GM18867 (cell line): ENCODE data around the gene KCNQ5.

Source experiments
- ATAC-seq: cut with Tn5 transposase; IDR thresholded peaks from one replicate; pipeline ENCODE4 v1.9.1; 2021; ENCODE audit warnings: mild to moderate bottlenecking, moderate library complexity; ENCODE audit not compliant: unreplicated experiment

The KCNQ5 gene

GRCh38 chr6:72943699-72944098 is 321.8 kb downstream of the KCNQ5 start:
- ATAC-seq, result no peak

DNA sequence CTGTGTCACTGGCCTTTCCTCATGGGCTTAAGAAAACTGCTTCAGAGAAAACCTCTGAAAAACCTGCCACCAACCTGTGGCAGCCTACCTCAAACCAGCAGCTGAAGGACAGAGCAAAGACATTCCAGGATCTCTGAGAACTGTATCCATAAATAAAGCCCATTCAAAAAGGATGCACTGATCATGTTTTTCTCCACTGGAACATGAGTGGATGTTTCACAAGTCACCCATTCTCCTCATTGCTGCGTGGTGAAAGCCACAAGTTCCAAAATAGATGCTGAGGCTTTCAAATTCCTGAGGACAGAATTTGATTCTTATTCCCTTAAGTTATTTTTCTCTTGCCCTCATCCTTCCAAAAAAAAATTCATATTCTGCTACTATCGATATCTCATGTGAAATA is 322.8 kb downstream of the KCNQ5 start:
- no peak for ATAC-seq

DNA sequence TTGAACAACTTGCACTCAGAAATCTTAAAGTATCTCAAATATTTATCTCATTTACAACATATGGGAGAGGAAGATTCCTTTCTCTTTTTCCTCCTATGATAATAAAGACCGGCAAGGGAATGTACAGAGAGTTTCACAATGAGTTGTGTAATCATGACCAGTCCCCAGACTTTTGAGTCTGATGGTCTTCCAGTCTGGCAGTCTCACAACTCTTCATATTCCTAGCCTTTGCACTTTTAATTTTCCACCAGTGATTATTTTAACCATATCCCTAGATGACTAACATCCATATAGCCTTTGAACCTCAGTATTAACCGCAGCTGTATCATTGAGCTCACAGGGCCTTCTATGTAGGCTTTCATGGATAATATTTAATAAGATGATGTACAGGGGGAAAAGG is 324.9 kb downstream of the KCNQ5 start:
- ATAC-seq, result no peak

GRCh38 chr6:72947534-72947933 is 325.7 kb downstream of the KCNQ5 start:
- ATAC-seq, result no peak

GRCh38 chr6:72948153-72948552 is 326.3 kb downstream of the KCNQ5 start:
- no peak for ATAC-seq

DNA sequence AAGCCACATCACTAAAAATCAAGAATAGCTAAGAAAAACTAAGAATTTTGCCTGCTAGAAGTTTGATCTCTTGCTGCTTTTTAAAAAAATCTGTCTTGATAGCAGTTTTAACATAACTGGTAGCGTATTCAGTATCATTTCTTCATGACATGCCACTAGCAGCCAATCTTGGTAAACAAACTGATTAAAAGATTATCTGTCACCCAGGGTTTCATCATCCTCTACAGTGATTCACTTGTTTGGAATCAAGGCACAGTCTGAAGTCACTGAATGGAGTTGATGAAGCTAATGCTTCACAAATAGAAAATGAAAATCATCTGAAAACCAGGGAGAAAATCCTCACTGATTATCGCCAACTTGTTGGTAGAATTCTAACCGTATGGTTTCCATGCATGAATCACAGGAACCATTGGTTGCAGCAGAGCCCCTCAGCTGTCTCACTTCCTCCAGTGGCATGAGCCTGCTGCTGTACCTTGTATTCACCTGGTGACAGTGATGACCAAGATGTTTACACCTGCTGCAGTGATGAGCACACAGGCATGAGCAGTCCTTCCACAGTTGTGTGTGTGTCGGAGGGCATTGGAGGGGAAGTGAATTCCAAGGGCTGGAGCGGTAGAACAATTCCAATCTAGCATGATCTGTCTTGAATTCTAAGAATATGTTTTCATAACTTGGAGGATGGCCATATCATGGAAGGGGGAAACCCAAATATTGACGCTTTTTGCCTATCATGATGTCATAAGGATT is 328.4 kb downstream of the KCNQ5 start:
- ATAC-seq, result no peak

- ATAC-seq, result no peak
Measured at GRCh38 chr6:72952808-72953630, 331.2 kb downstream of the KCNQ5 start.

- ATAC-seq, result no peak
Measured at GRCh38 chr6:72953971-72954381, 332.1 kb downstream of the KCNQ5 start.

GRCh38 chr6:72954716-72955115 is 332.9 kb downstream of the KCNQ5 start:
- ATAC-seq, result no peak

DNA sequence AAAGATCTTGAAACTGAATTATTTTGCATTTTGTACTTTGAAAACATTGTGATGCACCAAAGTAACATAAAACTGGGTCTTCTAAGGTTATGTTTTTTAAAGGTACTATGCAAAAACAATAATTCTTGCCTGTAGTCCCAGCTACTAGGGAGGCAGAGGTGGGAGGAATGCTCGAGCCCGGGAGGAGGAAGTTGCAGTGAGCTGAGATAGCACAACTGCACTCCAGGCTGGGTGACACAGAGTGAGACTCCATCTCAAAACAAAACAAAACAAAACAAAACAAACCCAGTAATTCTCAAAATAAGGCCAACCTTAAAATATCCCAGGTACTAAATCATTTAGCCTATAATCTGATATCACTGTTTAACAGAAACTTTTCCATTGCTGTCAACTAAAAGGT is 333.8 kb downstream of the KCNQ5 start:
- no peak for ATAC-seq

DNA sequence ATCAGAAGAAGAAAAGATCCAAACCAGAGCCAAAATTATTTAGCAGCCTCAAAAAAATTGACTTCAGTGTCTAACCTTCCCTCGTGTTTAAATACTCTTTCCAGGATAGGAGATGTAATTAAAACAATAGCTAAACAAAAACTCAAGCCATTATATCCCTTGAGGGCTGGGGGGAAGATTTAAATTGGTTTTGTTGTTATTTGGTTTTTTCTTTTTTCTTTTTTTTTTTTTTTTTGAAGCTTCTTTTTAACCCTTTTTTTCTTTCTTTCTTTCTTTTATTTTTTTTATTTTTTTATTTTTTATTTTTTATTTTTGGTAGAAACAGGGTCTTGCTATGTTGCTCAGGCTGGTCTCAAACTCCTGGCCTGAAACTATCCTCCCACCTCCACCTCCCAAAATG is 334.4 kb downstream of the KCNQ5 start:
- no peak for ATAC-seq

GRCh38 chr6:72959821-72960220 is 338.0 kb downstream of the KCNQ5 start:
- no peak for ATAC-seq

DNA sequence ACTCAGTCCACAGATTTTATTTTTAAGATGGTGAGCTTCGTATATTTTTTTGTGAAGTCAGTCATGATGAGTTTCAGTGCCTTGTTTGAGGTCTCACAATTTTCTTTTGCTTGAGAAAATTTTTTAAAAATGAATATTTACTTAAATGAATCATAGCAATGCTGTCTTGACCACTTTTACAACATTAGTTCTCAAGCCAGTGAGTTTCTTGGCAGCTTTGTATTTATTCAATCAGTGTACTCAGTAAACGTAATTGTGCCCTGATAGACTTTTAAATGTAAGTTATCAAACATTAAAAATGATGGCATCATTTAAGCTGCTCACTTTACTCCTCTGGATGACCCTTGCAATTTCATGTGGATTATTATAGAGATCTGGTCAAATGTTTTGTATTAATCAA is 342.1 kb downstream of the KCNQ5 start:
- ATAC-seq, result no peak

GRCh38 chr6:72966628-72967280 is 344.9 kb downstream of the KCNQ5 start:
- no peak for ATAC-seq

- ATAC-seq, result no peak
Measured at GRCh38 chr6:72967329-72967728, 345.5 kb downstream of the KCNQ5 start.

DNA sequence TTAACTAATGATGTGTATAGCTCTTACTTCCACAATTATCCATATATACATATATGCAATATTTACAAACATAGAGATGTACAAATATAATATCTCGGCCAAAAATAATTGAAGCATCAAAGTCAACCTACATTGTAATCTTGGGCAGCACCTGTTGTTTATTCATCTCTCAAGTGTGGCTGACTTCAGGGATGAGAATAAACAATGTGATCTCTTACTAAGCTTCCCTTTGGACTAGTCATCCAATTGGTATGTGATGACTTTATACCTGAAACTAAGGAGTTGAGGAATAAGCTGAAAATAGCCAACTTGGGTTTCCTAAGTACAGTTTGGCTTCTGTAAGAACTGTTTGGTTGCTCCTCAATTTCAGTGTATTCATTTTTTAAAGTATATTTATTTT is 346.8 kb downstream of the KCNQ5 start:
- no peak for ATAC-seq

GRCh38 chr6:72969666-72970065 is 347.8 kb downstream of the KCNQ5 start:
- ATAC-seq, result no peak

GRCh38 chr6:72972579-72972978 is 350.7 kb downstream of the KCNQ5 start:
- ATAC-seq, result no peak

GRCh38 chr6:72974276-72974675 is 352.4 kb downstream of the KCNQ5 start:
- no peak for ATAC-seq

GRCh38 chr6:72975352-72975752 is 353.5 kb downstream of the KCNQ5 start:
- ATAC-seq, result no peak

- no peak for ATAC-seq
Measured at GRCh38 chr6:72976484-72976883, 354.6 kb downstream of the KCNQ5 start.

- peak; percentile 78 for ATAC-seq
Measured at GRCh38 chr6:72977114-72977513, 355.2 kb downstream of the KCNQ5 start.
